Kidney tubule cell (primary cell): ENCODE measurements around the gene DNAJC18.
"Not testable (repeated sequence)": the region's sequence is repeated elsewhere in the genome, so short reads cannot be mapped to it uniquely, and the experiment has no call there.

Experiments
- DNase-seq: peaks from one replicate; pipeline ENCODE4 v3.0.0-alpha.2; 2018; ENCODE audit warnings: low spot score

DNAJC18 gene

GRCh38 chr5:139386956-139387355 lies 52.4 kb downstream of the DNAJC18 start:
- DNase-seq = not testable (repeated sequence)

- DNase-seq = no peak
Measured at GRCh38 chr5:139386050-139386438, 53.3 kb downstream of the DNAJC18 start.

GRCh38 chr5:139385061-139386049 lies 54.0 kb downstream of the DNAJC18 start:
- DNase-seq = no peak

GRCh38 chr5:139384591-139385051 lies 54.7 kb downstream of the DNAJC18 start:
- no peak for DNase-seq

GRCh38 chr5:139383993-139384590 lies 55.2 kb downstream of the DNAJC18 start:
- DNase-seq = no peak

- DNase-seq = peak; percentile 74
Measured at GRCh38 chr5:139383275-139383992, 55.9 kb downstream of the DNAJC18 start, which contains the start of gene SLC23A1. SLC23A1 (minus strand) TSS chr5:139383297; CDS start chr5:139383253, 44 bp downstream.

GRCh38 chr5:139382807-139383206 lies 56.5 kb downstream of the DNAJC18 start:
- no peak for DNase-seq

- peak; percentile 32 for DNase-seq
Measured at GRCh38 chr5:139381837-139382761, 57.2 kb downstream of the DNAJC18 start.

- no peak for DNase-seq
Measured at GRCh38 chr5:139379626-139380449, 59.5 kb downstream of the DNAJC18 start.

- DNase-seq = no peak
Measured at GRCh38 chr5:139378941-139379361, 60.4 kb downstream of the DNAJC18 start.

GRCh38 chr5:139378101-139378825 lies 61.1 kb downstream of the DNAJC18 start:
- DNase-seq = no peak

GRCh38 chr5:139377226-139377625 lies 62.1 kb downstream of the DNAJC18 start:
- DNase-seq = no peak

- no peak for DNase-seq
Measured at GRCh38 chr5:139376364-139376763, 63.0 kb downstream of the DNAJC18 start.

GRCh38 chr5:139374909-139375308 lies 64.4 kb downstream of the DNAJC18 start:
- DNase-seq = no peak

GRCh38 chr5:139371482-139372435 lies 67.6 kb downstream of the DNAJC18 start:
- no peak for DNase-seq

- DNase-seq = no peak
Measured at GRCh38 chr5:139369181-139369580, 70.1 kb downstream of the DNAJC18 start.

- DNase-seq = no peak
Measured at GRCh38 chr5:139368613-139369012, 70.7 kb downstream of the DNAJC18 start.

- no peak for DNase-seq
Measured at GRCh38 chr5:139364466-139364865, 74.9 kb downstream of the DNAJC18 start.
